BJ (cell line): ENCODE measurements around the gene CCDC12. TPM values are rescaled to one million over a fixed set of nuclear protein-coding genes. Genes with fewer than 3 reads are reported as not detected.
"Not testable (repeated sequence)": the region's sequence is repeated elsewhere in the genome, so short reads cannot be mapped to it uniquely, and the experiment has no call there.

ENCODE experiments used
- CTCF ChIA-PET: fragments of 350-600 bp; formaldehyde crosslinking; extraction: SDS; loops from one replicate; lab custom pipeline; 2021; ENCODE audit warnings: antibody characterized with exemption, inconsistent platforms; lab: Yijun Ruan, JAX
- POLR2A ChIA-PET: fragments of 300-600 bp; sonication (Branson Sonifier 250); formaldehyde crosslinking; extraction: SDS; loops from one replicate; lab custom pipeline; 2021; ENCODE audit warnings: antibody characterized with exemption; lab: Charles Lee
- DNase-seq: peaks from one replicate; pipeline ENCODE4 v3.0.0-alpha.2; 2011; ENCODE audit warnings: low read depth
- H3K27me3 ChIP-seq: 2 replicates; pipeline ENCODE4 v1.6.0; 2011; ENCODE audit warnings: low read length; ENCODE audit not compliant: control insufficient read depth, insufficient read depth
- H3K36me3 ChIP-seq: 2 replicates; pipeline ENCODE4 v1.5.1; 2011; ENCODE audit warnings: low read length; ENCODE audit not compliant: control insufficient read depth, insufficient read depth
- H3K4me3 ChIP-seq: 2 replicates; pipeline ENCODE4 v1.5.1; 2011; ENCODE audit warnings: low read depth, mild to moderate bottlenecking, control low read depth, low read length
- polyA plus RNA-seq: library from polyadenylated mRNA; depleted of rRNA; stranded (reverse); fragments of >200 nt; gene quantifications from 2 replicates; pipeline ENCODE4 v1.2.3, GENCODE V29; 2011
- TF ChIP-seq, protein P1 (sequence below): IDR thresholded peaks from 2 replicates; pipeline ENCODE4 v1.5.1; 2011; ENCODE audit warnings: low read depth, mild to moderate bottlenecking, control low read depth, inconsistent platforms, low read length, moderate library complexity; ENCODE audit not compliant: insufficient read depth

CCDC12 gene
- polyA plus RNA-seq, 1 experiment, result 20.8 TPM

DNA sequence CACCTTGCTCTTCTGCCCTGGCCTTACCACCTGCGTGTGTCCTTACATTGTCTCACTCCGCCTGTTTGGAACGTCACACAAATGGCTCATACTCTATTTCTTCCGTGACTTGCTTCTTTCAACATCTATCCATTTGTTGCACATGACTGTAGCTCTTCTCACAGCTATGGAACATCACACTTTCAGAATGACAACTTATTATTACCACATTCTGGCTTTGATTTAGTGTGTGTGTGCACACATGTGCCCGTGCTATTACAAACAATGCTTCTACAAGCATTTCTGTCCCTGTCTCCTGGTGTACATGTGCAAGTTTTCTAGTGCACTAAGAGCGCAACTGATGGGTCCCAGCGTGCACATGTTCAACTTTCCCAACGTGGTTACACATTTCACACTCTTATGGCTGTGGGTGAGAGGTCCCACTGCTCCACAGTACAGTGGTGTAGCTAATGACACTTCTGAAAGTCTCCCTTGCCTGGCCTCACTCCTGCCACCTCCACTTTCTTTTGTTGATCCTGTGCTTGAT is 61.2 kb downstream of the CCDC12 start:
- TF ChIP-seq, protein P1, sequence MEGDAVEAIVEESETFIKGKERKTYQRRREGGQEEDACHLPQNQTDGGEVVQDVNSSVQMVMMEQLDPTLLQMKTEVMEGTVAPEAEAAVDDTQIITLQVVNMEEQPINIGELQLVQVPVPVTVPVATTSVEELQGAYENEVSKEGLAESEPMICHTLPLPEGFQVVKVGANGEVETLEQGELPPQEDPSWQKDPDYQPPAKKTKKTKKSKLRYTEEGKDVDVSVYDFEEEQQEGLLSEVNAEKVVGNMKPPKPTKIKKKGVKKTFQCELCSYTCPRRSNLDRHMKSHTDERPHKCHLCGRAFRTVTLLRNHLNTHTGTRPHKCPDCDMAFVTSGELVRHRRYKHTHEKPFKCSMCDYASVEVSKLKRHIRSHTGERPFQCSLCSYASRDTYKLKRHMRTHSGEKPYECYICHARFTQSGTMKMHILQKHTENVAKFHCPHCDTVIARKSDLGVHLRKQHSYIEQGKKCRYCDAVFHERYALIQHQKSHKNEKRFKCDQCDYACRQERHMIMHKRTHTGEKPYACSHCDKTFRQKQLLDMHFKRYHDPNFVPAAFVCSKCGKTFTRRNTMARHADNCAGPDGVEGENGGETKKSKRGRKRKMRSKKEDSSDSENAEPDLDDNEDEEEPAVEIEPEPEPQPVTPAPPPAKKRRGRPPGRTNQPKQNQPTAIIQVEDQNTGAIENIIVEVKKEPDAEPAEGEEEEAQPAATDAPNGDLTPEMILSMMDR, result no peak
- CTCF ChIA-PET, result interaction anchor here (0.6 to 3.1 kb wide), 6 partner anchors 20 to 454 kb away, joined by 3 to 13 read pairs (median 4); no protein-coding TSS in a partner anchor
- Histone ChIP-seq H3K27me3 (no peaks in the 10 kb centered on the region), H3K4me3 (no peak overlapping the region), H3K36me3 (peaks cover 7% of the 10 kb centered on the region)
- POLR2A ChIA-PET, result interaction anchor here (0.6 kb wide), 1 partner anchor 1306 kb away, joined by 3 read pairs; no protein-coding TSS in a partner anchor
- DNase-seq, result no peak

DNA sequence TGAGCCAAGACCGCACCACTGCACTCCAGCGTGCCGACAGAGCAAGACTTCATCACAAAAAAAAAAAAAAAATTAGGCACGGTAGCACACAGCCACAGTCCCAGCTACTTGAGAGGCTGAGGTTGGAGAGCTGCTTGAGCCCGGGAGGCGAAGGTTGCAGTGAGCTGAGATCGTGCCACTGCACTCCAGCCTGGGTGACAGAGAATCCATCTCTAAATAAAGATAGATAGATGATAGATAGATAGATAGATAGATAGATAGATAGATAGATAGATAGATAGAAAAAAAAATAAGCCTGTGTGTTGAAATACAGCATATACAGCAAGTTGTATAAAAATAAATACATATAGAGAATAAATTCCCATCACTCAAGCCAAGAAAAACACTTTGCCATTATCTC is 61.7 kb downstream of the CCDC12 start:
- TF ChIP-seq, protein P1, result no peak
- CTCF ChIA-PET, result interaction anchor here (0.6 to 3.1 kb wide), 7 partner anchors 21 to 455 kb away, joined by 3 to 13 read pairs (median 3); no protein-coding TSS in a partner anchor

GRCh38 chr3:46913644-46914043 is 62.9 kb downstream of the CCDC12 start:
- Histone ChIP-seq H3K4me3 (no peak overlapping the region), H3K27me3 (no peaks in the 10 kb centered on the region), H3K36me3 (peaks cover 2% of the 10 kb centered on the region)
- DNase-seq, result no peak
- CTCF ChIA-PET, result interaction anchor here (0.5 to 3.1 kb wide), 7 partner anchors 10 to 457 kb away, joined by 3 to 13 read pairs (median 5); no protein-coding TSS in a partner anchor
- TF ChIP-seq, protein P1, result no peak
- POLR2A ChIA-PET, result interaction anchor here (0.6 kb wide), 1 partner anchor 96 kb away, joined by 4 read pairs; no protein-coding TSS in a partner anchor

More for the DNA sequence above, 61.7 kb downstream of the CCDC12 start:
- Histone ChIP-seq H3K4me3 (no peak overlapping the region), H3K36me3 (peaks cover 5% of the 10 kb centered on the region), H3K27me3 (no peaks in the 10 kb centered on the region)
- no peak for DNase-seq
- POLR2A ChIA-PET, result no interaction called here

DNA sequence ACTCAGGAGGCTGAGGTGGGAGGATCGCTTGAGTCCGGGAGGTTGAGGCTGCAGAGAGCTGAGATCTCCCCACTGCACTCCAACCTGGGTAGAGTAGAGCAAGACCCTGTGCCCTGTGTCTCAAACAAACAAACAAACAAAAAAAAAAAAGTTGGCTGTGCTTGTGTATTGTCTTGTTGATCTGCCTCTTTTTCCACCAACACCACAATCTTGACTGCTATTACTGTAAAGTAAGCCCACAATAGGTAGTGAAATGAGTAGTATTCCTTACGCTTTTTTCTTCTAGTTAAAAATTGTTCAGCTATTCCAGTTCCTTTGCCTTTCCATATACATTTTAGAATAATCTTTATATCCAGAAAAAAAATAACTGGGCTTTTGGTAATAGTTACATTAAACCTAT is 63.6 kb downstream of the CCDC12 start:
- CTCF ChIA-PET, result interaction anchor here (0.9 to 3.1 kb wide), 6 partner anchors 10 to 425 kb away, joined by 3 to 13 read pairs (median 5); no protein-coding TSS in a partner anchor
- no peak for DNase-seq
- Histone ChIP-seq H3K27me3 (no peaks in the 10 kb centered on the region), H3K36me3 (peaks cover 1% of the 10 kb centered on the region; the same call in 1 of the 2 replicates), H3K4me3 (no peak overlapping the region)
- TF ChIP-seq, protein P1, result no peak
- POLR2A ChIA-PET, result no interaction called here

- H3K27me3 ChIP-seq, DNase-seq, H3K4me3 ChIP-seq, H3K36me3 ChIP-seq, POLR2A ChIA-PET: not testable (repeated sequence)
- CTCF ChIA-PET, result interaction anchor here (0.8 to 1.6 kb wide), 4 partner anchors 25 to 206 kb away, joined by 3 to 4 read pairs (median 4); no protein-coding TSS in a partner anchor
These were observed 65.6 kb downstream of the CCDC12 start for GRCh38 chr3:46910914-46911313.
